Measurements from ENCODE around the gene MRPS23.

Gene MRPS23

DNA sequence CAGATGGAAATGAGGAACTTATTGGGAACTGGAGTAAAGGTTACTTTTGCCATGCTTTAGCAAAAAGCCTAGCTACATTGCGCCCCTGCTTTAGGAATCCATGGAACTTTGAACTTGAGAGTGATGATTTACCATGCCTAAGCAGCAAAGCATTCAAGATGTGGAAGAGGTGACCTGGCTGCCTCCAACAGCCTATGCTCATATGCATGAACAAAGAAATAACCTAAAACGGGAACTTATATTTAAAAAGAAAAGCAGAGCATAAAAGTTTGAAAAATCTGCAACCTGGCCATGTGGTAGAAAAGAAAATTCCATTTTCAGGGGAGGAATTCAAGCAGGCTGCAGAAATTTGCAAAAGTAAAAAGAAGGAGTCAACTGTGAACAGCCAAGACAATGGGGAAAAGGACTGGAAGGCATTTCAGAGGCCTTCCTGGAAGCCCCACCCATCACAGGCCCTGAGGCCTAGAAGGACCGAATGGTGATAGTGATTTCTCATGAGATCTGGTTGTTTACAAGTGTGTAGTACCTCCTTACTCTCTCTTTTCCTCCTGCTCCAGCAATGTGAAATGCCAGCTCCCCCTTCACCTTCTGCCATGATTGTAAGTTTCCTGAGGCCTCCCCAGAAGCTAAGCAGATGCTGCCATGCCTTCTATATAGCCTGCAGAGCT lies 48.7 kb downstream of the MRPS23 start:
- DNase-seq (ENCODE audit: low read depth in 2 of 2), result no peak

- DNase-seq (ENCODE audit: low read depth in 2 of 2), result no peak
These were observed 55.0 kb downstream of the MRPS23 start for GRCh38 chr17:57794841-57795240.

DNA sequence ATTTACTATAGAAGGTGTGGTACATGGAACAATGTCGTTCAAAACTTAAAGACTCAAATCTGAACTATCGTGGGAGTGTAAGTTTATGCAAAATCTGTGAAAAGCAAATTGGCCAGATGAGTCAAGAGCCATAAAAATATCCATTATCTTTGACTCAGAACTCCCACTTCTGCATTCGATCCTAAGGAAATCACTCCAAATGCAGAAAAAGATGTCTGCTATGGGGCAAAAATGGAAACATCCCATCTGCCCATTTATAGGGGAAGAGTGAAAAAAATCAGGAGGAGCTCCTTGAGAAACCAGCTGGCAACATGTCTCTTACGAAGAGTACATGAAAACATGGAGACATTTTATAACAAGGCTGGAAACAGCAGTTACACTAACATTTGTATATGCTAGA lies 61.1 kb downstream of the MRPS23 start:
- DNase-seq (ENCODE audit: low read depth in 2 of 2), result no peak

DNA sequence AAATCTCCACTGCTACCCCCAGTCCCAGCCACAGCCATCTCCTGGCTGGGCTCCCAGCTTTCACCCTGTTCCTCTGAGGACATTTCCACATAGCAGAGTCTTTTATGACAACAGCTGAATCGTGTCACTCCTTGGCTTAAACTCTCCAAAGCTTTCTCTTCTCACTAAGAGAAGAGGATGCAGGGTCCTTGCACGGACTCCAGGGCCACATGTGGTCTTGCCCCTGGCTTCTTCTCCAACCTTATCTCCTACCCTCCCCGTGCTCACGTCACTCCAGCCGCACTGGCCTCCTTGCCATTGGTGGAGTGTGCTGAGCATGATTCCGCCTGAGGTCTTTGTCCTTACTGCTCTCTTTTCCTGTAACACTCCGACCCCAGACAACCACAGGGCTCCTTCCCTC lies 64.8 kb downstream of the MRPS23 start:
- DNase-seq (ENCODE audit: low read depth in 2 of 2), result no peak

Measured in stimulated activated CD8-positive, alpha-beta memory T cell treated with anti-CD3 and anti-CD28 coated beads, Interleukin-7, amount 100 ng/mL, for 4 hours (primary cell).